ENCODE results near the gene TSPAN10. TPM values are rescaled to one million over a fixed set of nuclear protein-coding genes. Genes with fewer than 3 reads are reported as not detected.

Gene TSPAN10
- total and polyA plus RNA-seq, 2 of the 13 experiments (the other 11 are each of a cell fraction or from before 2014, with no cell fraction given), result 0.54 to 0.75 TPM

DNA sequence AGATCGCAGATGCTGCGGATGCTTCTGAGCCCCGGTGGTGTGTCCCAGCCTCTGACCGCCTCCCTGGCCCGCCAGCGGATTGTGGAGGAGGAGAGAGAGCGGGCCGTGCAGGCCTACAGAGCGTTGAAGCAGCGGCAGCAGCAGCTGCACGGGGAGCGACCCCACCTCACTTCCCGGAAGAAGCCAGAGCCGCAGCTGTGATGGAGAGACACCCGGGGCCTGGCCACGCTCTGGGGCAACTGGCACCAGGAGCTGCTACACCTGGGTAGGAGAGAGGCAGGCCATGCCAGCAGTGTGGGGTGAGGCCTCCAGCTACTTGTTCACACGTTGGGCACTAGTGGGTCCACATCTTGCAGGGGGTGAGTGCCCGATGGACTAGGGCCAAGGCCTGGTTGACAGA lies 35.5 kb downstream of the TSPAN10 start:
- WGBS (ENCODE audit: low lambda C conversion rate), result 93% methylated on average over 15 of the region's 18 CpGs
- Histone ChIP-seq H2AFZ (ENCODE audit: low read length) (no peak overlapping the region), H3K9ac (ENCODE audit: insufficient read depth, low read depth, low read length) (no peak overlapping the region), H3K36me3 (replicated peaks in 1 of 2; ENCODE audit: control insufficient read depth in 1 of 2, insufficient read depth in 2 of 2, low read length in 2 of 2) (peaks cover 33 to 55% of the 10 kb centered on the region in 2 experiments), H4K20me1 (ENCODE audit: insufficient read depth, low read length) (no peaks in the 10 kb centered on the region), H3K4me1 (ENCODE audit: insufficient read depth, low read length) (peaks cover 18% of the 10 kb centered on the region), H3K4me2 (ENCODE audit: low read depth, low read length) (no peak overlapping the region), H3K79me2 (ENCODE audit: insufficient read depth, low read length) (peaks cover 13% of the 10 kb centered on the region), H3K27me3 (ENCODE audit: control insufficient read depth in 1 of 2, insufficient read depth in 2 of 2, low read length in 2 of 2) (no peaks in the 10 kb centered on the region), H3K4me3 (replicated peaks in 1 of 3; ENCODE audit: insufficient read depth in 1 of 3, low read depth in 2 of 3, low read length in 3 of 3) (no peak overlapping the region), H3K27ac (ENCODE audit: extremely low read length, insufficient read depth, low read length) (no peak overlapping the region), H3K9me3 (ENCODE audit: low read length) (no peaks in the 10 kb centered on the region)
- intact Hi-C loops (cut with micrococcal nuclease; ENCODE audit: unreplicated experiment) (no loop called here), in situ Hi-C loops (cut with HindIII; ENCODE audit: extremely low pct_ligation_motif_present, low pct_unique_long_range_greater_than_20kb) (no loop called here)
- no peak for FAIRE-seq
- POLR2A ChIA-PET, result interaction anchor here (2.1 to 3.9 kb wide), 2 partner anchors 11 to 30 kb away, joined by 8 to 26 read pairs; partner anchors contain the start of genes ARL16, HGS and MRPL12
- CTCF ChIA-PET (ENCODE audit: low intra/inter-chr PET ratio, low total read pairs), result no interaction called here
- no peak for ATAC-seq
- BruUV-seq (replicated peaks), result no TSS peak
- DNase-seq (ENCODE audit: low spot score), result no peak
- TF ChIP-seq, protein P1, sequence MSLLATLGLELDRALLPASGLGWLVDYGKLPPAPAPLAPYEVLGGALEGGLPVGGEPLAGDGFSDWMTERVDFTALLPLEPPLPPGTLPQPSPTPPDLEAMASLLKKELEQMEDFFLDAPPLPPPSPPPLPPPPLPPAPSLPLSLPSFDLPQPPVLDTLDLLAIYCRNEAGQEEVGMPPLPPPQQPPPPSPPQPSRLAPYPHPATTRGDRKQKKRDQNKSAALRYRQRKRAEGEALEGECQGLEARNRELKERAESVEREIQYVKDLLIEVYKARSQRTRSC (CRISPR knock-in tag; IDR thresholded peaks at IDR 0.05; ENCODE audit: low read depth), result no peak
- TF ChIP-seq U2AF1 (optimal IDR thresholded peaks at IDR 0.05; ENCODE audit: low read depth, low read length) (no peak), HNRNPLL (IDR thresholded peaks at IDR 0.05; ENCODE audit: low read depth, low read length, poor library complexity, severe bottlenecking) (peak; percentile 12), HDAC2 (CRISPR knock-in tag; IDR thresholded peaks at IDR 0.05) (no peak), HNRNPL (IDR thresholded peaks at IDR 0.05; ENCODE audit: low read depth, low read length) (0 out of 2 replicates have a peak, but pooled peaks have one; percentile 25), ZNF776 (CRISPR knock-in tag; IDR thresholded peaks at IDR 0.05) (no peak), PAXIP1 (CRISPR knock-in tag; conservative IDR thresholded peaks at IDR 0.05) (no peak), ZBTB26 (CRISPR knock-in tag; IDR thresholded peaks at IDR 0.05; ENCODE audit: borderline replicate concordance) (no peak), IRX3 (CRISPR knock-in tag; IDR thresholded peaks at IDR 0.05; ENCODE audit: borderline replicate concordance, low read depth) (no peak), PAWR (CRISPR knock-in tag; IDR thresholded peaks at IDR 0.05; ENCODE audit: borderline replicate concordance) (no peak), ZNF225 (CRISPR knock-in tag; IDR thresholded peaks at IDR 0.05) (no peak), AGO2 (optimal IDR thresholded peaks at IDR 0.05; ENCODE audit: low read depth, low read length) (peak; percentile 82), RBFOX2 (IDR thresholded peaks at IDR 0.05; ENCODE audit: low read depth, low read length) (peak; percentile 72), NFYC (CRISPR knock-in tag; IDR thresholded peaks at IDR 0.05) (no peak)
- TF ChIP-seq, protein P2, sequence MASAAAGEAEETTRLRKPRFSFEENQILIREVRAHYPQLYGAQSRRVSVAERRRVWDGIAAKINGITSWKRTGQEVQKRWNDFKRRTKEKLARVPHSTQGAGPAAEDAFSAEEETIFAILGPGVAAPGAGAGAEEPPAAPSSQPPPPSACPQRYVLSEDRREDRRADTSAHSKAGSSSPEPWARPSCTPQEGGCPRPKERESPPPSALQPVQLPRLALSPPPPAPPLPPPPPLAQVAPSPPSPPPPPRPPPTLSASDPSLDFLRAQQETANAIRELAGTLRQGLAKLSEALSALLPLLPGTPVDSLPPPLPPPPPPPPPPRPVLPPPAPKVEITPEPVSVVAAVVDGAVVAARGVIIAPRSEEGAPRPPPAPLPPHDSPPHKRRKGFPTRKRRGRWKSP (CRISPR knock-in tag; IDR thresholded peaks at IDR 0.05), result no peak
- TF ChIP-seq, protein P3, sequence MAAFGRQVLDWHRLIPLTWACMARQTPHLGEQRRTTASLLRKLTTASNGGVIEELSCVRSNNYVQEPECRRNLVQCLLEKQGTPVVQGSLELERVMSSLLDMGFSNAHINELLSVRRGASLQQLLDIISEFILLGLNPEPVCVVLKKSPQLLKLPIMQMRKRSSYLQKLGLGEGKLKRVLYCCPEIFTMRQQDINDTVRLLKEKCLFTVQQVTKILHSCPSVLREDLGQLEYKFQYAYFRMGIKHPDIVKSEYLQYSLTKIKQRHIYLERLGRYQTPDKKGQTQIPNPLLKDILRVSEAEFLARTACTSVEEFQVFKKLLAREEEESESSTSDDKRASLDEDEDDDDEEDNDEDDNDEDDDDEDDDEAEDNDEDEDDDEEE (CRISPR knock-in tag; IDR thresholded peaks at IDR 0.05), result no peak
- TF ChIP-seq, protein P4, sequence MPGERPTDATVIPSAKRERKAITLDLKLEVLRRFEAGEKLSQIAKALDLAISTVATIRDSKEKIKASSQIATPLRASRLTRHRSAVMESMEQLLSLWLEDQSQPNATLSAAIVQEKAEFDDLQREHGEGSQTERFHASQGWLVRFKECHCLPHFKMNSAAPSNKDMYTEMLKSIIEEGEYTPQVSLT (CRISPR knock-in tag; IDR thresholded peaks at IDR 0.05; ENCODE audit: borderline replicate concordance, low read depth), result no peak

All from HepG2 (cell line).